Hypothalamus (tissue), 51 donors: ENCODE data around the gene OCA2.
A peak's percentile ranks its signal among the peaks of the same experiment; 100 is the strongest.

Experiments used
- DNase-seq, 51 donors: peaks; one replicate each; lab custom pipeline; 2025; lab: John Stamatoyannopoulos, UW

Gene OCA2

DNA sequence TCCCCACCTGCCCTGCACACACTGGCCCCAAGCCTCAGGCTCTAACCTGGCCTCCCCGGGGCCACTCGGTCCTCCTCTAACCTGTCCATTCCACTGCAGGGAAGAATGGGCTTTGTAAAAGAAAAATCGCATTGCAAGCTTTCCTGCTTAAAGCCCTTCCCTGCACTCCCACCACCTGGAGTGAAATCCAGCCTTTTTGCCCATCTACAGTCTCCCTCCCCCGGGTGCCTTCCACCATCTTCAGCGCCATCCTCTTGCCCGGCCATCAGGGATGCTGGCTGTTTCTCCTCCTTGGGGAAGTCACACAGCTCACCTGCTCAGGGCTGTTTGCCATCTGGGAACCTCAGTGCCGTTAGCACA, 266.9 kb downstream of the OCA2 start:
- no peak for DNase-seq

DNA sequence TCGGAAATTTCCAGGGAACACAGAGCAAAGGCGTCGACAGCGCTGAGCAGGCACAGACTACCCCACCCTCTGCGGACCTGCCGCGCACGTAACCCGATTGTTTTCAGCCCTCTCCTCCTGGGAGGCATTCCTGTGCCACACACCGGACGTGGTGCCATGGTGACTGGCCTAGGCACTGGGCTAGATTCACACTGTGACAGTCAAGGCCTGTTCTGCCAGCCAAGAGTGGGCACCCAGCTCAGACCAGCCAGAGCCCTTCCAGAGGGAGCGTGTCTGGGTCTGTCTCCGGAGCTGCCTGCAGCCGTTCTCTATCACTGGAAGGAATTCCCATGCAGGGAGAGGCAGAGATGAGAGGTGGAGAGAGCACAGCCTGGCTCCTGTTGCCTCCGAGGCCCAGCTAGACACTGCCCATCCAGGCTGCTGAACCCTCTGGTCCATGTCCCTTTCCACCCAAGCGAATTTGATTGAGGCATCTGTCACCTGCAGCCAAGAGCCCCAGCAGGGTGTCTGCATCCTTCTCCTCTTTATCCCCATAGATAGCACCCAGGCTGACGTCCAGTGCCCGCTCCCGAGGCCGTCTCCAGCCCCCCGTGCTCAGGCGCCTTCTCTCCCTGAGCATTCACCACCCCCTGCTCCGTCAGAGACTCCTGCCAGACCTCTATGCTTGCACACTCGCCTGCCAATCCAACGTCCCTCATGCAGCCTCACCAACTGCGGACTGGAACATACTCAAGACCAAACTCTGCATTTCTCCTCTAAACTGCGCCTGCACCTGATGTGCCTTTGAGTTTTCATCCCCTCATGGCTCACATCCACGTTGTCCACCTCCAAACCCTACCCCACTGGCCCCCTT, 267.5 kb downstream of the OCA2 start:
- DNase-seq = no peak

DNA sequence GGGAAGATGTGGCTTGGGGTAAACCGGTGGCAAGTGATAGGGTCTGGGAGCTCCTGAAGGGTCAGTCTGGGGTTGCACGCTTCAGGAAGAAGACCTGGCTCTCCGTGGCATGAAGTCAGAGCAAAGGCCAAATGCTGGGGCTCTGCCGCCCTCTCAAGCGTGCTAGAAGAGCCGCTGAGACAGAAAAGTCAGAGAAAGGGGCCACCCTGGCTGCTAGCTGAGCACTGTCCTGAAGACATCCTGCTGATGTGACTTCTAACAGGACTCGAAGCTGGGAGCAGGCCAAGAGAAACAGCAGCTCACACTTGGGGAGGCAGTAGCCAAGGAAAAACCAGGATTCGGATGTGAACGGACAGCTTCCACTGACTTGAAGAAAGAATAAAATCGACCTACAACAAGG, 270.4 kb downstream of the OCA2 start:
- no peak for DNase-seq

DNA sequence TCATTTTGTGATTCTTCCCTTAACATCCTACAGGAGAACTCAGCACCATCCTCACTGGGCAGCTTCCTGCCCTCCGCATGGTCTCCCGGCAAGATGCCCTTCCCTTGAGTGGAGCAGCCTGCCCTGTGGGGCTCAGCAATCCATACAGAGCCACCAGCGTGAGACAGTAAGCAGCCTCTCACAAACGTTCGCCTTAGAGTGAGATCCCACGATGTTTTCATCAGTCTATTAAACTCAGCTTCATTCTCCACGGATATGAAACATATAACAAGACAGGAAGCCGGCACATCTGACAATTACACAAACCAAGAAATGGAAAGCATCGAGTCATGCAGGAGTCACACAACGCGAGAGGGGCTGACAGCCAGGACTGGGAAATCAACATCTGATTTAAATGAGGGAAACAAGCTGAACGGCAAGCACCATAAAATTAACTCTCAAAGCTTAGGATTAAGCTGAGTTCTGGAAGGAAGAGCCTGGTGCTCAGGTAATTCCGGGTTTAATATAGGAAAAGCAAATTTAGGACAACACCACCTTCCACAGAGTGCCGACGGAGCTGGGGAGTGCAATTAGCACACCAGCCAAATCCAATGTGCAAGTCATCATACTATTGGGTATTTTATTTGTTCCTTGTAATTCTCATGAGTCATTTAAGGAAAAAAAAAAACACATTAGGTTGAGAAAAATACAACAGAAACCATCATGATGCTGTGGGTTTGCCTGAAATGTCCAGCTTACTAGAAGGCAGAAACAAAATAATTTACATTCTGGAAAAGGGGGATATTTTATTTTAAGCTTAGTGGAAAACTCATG, 272.0 kb downstream of the OCA2 start:
- DNase-seq = peak in 2 of 51 donors; percentile 4 to 67

DNA sequence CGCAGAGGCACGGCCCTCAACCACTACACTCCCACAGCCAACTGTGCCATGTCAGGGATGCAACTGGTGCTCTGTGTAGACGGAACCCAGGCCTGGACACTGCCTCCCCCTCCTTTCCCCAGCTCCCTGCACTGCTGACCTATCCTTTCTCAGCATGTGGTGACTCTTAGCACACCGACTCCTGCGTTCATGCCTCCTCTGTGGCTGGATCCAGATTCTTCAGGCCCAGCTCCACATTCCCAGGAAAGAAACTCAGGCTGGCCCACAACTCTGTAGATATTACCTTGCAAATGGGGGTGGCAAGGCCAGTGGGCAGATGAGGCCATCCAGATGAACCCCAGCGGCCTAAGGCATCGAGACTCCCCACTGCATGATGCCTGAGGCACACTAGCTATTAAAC, 272.7 kb downstream of the OCA2 start:
- no peak for DNase-seq

DNA sequence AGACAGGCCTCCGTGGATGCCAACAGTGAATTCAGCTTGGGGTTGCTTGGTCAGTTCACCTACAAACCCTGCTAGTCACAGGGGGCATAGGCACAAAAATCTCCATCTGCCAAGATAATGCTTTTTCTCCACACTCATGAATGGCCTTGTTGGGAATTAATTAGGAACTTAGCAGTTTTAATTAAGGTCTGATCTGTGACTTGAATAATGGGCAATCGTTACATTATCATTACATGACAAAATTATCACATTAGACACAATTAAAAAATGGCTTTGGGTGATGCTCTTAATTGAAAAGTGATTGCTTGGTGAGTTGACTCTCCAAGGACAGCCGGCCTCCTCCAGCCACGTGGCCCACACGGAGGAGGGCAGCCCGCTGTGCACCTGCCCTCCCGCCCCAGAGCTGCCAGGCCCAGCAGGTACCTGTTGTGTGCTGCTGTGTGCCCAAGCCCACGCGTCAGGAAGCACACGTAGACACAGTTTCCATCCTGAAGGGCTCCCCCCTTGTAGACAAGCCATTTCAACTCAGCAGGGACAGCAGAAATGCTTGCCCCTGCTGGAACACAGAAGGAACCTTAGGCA, 274.2 kb downstream of the OCA2 start:
- no peak for DNase-seq

DNA sequence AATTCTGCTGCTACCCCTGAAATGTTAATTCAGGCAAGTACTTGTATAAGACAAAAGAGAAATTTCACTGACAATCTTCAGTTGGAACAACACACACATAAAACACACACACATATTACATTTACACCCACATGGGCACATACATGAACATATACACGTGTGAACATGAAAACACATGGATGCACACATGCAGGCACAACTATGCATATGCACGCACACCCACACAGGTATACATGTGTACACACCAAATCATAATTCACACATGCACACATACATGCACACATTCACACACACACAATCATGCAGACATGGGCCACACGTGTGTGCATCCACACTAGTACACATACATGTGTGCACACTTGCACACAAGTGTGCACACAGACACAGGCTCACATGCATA, 277.8 kb downstream of the OCA2 start:
- DNase-seq = no peak

DNA sequence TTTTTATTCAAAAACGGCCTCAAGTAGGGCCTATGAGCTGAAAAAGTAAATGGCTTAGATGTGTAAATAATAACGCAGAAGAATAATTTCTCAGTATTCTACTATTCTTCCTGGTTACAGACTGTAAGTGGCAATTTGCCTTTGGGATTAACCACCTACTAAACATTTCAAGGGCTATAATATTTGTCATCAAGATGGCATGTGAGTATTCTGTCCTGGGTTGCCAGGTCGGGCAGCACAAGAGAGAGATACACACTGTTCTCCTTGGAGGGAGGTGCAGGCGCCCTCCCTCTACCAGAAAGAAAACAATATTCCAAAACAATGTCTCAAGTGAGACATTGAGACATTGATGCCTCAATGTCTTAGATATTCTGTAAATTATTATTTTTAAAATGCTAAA, 278.4 kb downstream of the OCA2 start:
- DNase-seq = no peak

DNA sequence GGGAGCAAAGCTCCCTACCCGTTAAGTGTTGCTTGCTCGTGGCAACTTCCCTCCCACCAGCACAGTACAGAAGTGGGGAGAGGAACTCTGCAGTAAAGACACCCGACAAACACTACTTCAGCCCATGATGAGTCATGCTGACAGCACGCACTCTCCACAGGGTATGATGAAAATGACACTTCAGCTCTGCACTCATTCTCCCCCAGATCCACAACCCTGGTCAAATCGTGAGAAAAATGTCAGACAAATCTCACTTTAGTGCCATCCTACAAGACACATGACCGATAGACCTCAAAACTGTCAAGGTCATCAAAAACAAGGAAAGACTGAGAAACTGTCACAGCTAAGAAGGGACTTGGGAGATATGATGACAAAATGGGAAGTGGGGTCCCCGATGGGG, 278.9 kb downstream of the OCA2 start:
- peak in 1 of 51 donors; percentile 24 for DNase-seq

DNA sequence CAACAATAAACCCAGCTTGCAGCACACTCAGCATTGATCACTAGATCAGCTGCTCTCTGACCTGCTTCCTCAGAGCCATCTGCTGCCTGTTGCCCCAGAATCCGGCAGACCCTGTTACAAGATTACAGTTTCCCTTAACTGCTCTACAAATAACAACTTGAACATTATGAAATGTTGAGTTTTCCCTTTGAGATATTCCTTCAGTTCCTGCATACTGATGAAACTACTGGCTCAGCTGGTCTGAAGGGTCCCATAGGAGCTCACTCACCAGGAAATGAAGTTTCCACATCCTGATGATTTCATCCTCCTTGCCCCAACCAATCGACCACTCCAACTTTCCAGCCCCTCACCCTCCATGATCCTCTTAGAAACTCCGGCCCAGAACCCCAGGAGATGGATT, 281.9 kb downstream of the OCA2 start:
- no peak for DNase-seq

DNA sequence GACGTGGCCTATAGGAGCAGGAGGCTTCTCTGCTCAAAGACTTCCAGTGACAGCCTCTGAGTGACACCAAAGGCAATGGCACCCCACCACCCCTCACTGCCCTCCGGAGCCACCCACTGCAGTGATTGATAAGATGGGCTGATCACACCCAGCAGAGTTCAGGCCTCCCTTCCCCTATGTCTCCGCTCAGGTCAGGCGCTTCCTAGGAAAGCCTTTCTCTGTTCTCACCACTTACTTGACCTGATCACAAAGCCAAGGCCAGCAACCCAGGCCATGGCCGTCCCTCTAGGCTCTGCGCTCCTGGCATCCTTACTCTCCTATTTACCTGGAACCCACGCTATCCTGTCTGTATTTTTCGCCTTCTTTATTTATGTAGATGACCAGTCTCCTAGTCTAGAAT, 282.3 kb downstream of the OCA2 start:
- no peak for DNase-seq

DNA sequence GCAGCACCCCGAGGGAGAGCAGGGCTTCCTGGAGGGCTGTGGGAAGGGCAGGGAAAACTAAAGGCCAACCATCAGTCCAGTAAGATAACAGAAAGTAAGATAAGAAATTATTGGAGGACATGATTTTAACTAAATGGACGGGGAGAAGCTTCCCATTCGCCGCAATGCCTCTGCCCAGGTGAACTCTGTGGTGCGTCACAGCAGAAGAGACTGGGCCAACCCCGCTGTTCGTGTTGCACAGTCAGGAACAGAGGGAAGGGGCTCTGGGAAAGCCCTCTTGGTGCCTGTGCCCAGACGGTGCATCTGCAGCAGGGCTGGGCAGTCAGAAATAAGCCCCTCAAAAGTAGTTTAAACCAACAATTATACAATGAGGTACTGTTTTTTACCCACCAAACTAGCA, 284.1 kb downstream of the OCA2 start:
- DNase-seq = no peak

DNA sequence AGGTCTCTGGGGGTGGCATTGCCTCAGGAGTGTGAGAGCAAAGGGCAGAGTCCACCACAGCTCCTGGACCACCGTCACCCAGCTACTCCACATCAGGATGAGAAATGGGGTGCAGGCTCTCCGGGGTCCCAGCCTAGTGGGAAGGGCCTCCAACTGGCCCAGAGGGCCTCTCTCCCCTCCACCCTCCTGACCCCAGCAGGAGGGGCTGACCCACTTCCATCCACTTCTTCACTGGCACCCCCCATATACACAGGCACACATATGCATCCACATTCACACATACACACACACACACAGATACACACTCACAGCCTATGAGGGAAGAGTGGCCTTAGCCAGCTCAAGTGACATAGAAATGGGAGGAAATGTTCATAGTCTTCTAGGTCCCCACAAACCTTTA, 286.0 kb downstream of the OCA2 start:
- DNase-seq = no peak

DNA sequence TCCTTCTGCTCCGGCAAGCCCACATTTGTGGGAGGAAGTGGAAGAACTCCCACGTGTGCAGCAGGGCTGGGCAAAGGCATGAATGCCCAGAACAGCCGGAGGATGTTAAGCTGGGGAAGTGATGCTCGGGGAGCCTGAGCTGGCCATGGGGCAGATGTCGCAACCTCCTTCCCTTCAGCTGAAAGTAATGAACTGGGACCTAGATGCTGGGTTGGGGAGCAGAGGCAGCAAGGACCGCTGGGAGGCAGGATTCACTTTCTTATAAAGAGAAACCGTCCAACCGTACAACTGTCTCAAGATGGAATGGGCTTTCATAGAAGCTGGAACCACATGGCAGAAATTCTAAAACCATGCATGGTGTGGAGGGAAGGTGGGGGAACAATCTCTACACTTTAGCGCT, 290.9 kb downstream of the OCA2 start:
- DNase-seq = no peak

DNA sequence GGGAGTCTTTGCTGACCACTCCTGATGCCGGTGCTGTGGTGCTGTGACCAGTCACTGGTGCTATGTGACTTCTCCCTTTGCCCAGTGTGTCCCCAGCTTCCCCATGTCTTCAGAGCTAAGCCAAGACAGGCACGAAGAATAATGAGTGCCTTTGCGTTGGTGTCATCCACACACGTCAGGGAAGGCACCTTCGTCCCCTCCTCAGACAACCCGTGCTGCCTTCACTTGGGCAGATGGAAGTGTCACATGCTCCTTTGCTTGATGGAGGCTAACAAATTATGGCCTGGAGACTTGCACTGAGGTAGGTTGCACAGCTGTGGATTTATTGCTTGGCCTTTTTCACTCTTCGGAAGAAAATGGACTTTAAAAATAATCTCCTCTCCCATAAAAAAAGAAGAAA, 291.8 kb downstream of the OCA2 start:
- no peak for DNase-seq

DNA sequence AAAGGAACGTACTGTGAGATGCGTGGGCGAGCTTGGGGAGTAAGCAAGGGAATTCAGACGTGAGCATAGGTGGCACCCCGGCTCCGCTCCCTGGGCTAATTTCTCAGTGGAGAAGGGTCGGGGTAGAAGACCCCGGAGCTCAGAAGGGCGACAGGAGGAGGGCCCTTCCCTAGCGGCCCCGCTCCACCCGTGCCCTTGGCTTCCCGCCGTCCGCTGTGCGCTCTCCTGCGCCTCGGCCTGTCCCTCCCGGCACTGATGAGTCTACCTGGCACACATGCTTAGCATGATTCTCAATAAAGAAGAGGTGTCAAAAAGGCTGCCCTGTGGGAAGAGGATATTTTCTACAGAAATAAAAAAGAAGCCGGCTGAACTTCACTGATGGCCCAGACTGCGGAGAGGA, 292.7 kb downstream of the OCA2 start:
- no peak for DNase-seq

DNA sequence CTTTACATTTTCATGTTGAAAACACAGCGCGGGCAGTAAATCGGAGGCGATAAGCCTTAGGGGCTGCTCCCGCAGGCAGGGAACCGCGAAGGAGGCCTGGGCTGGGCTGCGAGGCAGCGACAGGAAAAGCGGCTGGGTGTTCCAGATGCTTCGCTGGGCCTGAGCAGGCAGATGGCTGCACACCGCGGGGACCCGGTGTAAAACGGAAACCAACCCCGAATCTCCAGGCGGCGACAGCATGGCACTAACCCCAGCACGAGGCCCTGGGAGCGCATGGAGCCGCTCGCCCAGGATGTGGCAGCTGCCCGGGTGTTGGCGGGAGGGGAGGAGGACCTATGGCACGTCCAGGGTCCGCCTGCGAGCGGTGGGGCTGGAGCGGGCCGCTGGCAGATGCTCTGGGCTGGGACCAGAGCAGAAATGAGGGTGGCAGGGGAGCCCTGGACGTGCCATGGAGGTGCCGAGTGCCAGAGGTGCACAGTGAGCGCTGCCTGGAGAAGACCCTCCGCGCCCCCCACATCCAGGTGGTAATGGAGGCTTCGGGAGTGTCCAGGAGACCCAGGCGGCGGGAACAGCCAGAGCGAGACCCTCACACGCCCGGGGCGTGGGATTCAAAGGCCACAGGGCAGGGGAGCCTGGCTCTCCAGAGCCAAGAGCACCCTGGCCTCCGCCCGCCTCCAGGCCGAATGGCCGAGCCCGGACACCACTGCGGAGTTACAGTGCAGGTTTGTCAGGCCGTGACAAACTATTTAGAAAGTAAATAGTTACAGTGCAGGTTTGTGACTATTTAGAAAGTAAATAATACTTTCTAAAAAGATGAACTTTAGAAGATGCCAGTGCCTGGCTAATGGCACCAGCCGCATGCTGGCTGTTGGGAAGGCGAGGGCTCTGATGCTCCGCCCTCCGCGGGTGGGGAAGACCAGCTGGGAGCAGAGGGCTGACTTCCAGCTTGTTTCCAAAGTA, 293.6 kb downstream of the OCA2 start:
- no peak for DNase-seq

DNA sequence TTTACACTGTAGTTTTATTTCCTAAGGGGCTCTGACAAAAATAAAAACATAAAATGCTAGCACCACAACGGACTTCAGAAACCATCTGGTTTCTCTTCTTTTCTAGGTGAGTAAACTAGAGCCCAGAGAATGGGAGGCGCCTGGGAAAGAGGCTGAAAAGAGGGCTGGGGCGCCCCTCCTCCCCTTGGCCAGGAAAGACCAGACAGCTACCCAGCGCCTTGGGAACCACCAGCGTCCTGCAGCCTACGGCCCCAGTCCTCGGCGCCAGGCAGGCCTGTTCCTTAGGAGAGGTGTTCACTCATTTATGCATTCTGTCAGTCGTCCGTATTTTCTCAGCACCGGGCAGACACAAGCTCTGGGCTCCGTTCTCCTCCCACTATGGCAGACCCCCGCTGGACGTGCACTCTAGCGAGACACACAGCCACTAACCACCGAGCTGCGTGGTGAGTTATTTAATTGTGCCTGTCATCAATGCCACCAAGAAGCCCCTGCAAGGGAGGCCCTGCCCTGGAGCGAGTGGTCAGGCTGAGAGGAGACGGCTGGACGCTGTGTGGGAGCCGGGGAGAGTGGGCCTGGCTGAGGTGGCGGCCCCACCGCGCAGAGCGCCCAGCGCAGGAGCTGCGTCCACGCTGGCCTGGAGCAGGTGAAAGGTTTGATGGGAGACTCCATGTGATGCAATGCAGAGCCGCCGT, 294.4 kb downstream of the OCA2 start:
- no peak for DNase-seq

DNA sequence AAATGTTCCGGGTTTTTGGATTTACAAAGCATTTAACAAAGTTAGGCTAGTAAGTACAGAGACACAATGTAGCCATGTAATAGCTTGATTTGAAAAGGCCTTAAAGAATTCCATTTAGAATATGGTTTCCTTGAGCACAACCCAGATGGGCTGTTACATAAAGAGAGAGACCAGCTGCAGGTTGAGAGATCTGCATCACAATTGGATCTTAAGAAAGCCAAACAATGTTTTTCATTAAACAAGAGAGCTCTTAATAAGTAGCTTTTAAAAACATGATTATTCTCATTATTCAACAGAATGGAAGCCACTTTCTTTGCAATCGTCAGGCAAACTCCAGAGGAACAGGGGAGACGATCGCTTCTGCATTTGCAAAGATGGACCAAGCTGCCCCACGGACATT, 300.3 kb downstream of the OCA2 start:
- DNase-seq = no peak

DNA sequence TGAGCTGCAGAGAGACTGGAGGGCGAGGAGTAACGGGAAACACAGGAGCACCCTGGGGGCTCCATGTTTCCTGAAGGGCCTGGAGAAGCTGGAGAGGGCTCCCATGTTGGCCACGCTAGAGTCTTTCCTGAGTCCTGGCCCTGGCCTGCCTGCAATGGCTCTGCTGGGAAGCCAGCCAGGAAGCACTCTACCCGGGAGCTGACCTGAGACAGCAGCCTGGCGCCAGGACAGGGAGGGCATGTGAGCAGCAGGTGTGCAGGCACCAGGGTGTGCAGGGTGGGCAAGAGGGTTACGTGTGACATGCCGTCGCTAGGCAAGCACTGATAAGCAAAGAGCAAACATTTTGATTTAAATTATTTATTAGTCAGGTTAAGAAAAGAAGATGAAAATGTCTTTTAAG, 301.4 kb downstream of the OCA2 start:
- DNase-seq = no peak
